Measurements from ENCODE around the gene ZNF346. TPM values are rescaled to one million over a fixed set of nuclear protein-coding genes. Genes with fewer than 3 reads are reported as not detected.

ZNF346 gene
- total RNA-seq, 1 donor from 2014 or later, result 27.1 TPM

- intact Hi-C loops (cut with DNase I), result no loop called here
- peak; percentile 85 for DNase-seq (ENCODE audit: low spot score)
- ATAC-seq, result peak; percentile 83
Observed at GRCh38 chr5:177005619-177006264, 16.8 kb upstream of the ZNF346 start.

DNA sequence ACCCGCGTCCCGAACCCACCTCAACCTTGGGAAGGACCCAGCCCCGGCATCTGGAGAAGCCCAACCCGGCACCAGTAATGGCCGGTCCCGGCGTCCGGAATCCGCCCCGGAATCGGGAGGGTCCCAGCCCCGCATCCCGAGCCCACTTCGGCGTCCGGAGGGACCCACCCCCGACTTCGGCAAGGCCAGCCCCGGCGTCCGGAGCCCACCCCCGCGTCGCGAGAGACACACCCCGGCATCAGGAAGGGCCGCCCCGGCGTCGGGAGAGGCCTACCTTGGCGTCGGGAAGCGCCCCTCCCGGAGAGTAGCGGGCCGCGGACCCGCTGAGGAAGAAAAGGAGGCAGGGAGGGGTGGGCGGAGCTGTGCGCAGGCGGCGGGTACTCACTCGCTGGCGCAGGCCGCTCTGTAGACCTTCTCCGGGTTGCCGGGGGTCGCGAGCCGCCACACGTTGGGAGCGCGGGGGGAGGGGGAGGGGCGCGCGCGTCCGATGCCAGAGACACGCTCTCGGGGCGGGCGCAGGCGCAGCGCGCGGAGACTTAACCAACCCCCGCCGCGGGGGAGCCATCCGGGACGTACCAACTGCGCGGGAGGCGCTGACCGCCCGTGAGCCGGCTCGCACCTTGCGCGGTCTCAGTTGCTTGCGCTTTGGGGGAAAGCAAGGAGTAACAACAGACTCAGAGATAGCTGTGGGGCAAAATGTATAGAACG lies 16.1 kb upstream of the ZNF346 start, which contains the start of gene UIMC1:
Gene UIMC1, minus strand, starts transcription at position 515 of the 708 bp plus-strand sequence. CDS start 24,164 bp downstream, outside the sequence.
- DNase-seq (ENCODE audit: low spot score) (peak; percentile 95), ATAC-seq (peak; percentile 97)
- intact Hi-C loops (cut with DNase I), result no loop called here

DNA sequence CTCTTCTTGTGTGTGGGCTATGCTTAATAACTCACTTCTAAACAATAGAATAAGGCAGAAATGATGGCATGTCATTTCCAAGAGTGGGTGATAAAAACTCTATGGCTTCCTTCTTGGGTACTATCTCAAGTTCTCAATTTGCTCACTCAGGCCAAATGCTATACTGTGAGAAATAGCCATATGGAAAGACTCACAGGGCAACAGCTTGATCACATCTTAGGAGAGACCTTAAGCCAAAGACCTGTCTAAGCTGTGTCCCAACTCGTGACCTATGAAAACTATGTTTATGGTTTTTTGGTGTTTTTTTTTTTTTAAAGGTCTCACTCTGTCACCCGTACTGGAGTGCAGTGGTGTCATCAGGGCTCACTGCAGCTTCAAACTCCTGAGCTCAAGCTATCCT lies 13.8 kb upstream of the ZNF346 start:
- ATAC-seq, result no peak
- DNase-seq (ENCODE audit: low spot score), result no peak
- intact Hi-C loops (cut with DNase I), result no loop called here

DNA sequence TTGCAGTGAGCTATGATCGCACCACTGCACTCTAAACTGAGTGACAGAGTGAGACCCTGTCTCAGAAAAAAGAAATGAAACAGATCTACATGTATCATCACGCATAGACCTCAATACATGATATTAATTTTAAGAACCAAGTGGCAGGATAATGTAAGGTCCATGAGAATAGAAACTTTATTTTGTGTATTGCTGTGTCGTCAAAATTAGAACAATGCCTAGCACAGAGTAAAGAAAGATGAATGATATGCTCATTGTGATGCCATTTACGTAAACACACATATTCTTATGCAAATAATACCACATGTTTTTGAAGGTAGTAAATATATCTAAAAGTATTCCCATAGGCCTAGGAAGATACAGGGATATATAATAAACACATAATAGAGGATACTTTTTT lies 12.3 kb upstream of the ZNF346 start:
- intact Hi-C loops (cut with DNase I), result no loop called here
- no peak for DNase-seq (ENCODE audit: low spot score)
- ATAC-seq, result no peak

- ATAC-seq (no peak), DNase-seq (ENCODE audit: low spot score) (no peak)
- intact Hi-C loops (cut with DNase I), result no loop called here
Observed at GRCh38 chr5:177015156-177015555, 7.3 kb upstream of the ZNF346 start.

DNA sequence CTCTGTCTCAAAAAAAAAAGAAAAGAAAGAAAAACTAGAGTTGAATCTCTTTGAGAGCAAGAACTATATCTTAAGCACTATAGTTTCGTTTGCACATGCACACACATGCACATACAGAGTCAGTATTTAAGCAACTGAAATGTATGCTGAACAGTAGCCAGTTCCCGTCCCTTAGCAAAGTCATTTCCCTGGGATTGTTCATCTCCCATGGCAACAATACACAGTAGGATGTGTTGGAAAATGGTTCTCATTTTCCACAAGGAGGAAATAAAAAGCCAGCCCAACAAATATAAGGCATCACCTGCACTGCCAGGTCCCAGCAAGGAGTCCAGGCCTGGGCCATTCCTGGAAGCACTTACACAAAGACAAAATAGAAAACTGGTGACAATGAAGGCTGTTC lies 4.2 kb upstream of the ZNF346 start:
- ATAC-seq, result no peak
- intact Hi-C loops (cut with DNase I), result no loop called here
- no peak for DNase-seq (ENCODE audit: low spot score)

- ATAC-seq (no peak), DNase-seq (ENCODE audit: low spot score) (no peak)
- intact Hi-C loops (cut with DNase I), result no loop called here
Observed at GRCh38 chr5:177020033-177020432, 2.5 kb upstream of the ZNF346 start.

- ATAC-seq (peak; percentile 29), DNase-seq (ENCODE audit: low spot score) (no peak)
- intact Hi-C loops (cut with DNase I), result no loop called here
Observed at GRCh38 chr5:177023303-177023664, 788 bp downstream of the ZNF346 start.

- DNase-seq (ENCODE audit: low spot score), result no peak
- intact Hi-C loops (cut with DNase I), result no loop called here
- no peak for ATAC-seq
Observed at GRCh38 chr5:177024559-177024958, 2.1 kb downstream of the ZNF346 start.

DNA sequence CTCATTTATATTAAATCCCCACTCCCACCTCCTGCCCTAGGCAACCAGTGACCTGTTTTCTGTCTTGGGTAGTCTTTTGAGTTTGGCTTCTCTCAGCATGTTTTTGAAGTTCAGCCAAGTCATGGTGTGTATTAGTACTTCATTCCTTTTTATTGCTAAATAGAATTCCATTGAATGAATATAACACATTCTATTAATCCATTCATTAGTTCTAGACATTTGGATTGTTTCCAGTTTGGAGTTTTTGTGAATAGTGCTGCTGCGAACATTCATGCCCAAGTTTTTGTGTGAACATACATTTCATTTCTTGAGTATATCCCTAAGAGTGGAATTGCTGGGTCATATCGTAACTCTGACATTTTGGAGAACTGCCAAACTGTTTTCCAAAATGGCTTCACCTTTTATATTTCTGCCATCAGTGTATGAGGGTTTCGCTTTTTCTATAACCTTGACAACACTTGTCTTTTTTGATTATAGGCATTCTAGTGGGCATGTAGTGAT lies 2.7 kb downstream of the ZNF346 start:
- intact Hi-C loops (cut with DNase I), result no loop called here
- no peak for ATAC-seq
- no peak for DNase-seq (ENCODE audit: low spot score)

DNA sequence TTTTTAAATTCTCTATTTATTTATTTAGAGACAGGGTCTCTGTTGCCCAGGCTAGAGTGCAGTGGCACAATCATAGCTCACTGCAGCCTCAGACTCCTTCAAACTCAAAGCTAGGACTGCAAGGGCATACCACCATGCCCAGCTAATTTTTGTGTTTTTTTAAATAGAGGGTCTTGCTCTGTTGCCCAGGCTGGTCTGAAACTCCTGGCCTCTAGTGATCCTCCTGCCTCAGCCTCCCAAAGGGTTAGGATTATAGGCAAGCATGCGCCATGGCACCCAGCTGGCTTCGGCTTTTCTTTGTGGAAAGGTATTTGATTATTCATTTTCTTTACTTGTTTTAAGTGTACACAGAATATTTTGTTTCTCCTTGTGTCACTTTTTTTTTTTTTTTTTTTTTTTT lies 5.2 kb downstream of the ZNF346 start:
- intact Hi-C loops (cut with DNase I), result no loop called here
- DNase-seq (ENCODE audit: low spot score) (no peak), ATAC-seq (no peak)

- intact Hi-C loops (cut with DNase I), result no loop called here
- no peak for ATAC-seq
- no peak for DNase-seq (ENCODE audit: low spot score)
Observed at GRCh38 chr5:177029498-177029897, 7.0 kb downstream of the ZNF346 start.

DNA sequence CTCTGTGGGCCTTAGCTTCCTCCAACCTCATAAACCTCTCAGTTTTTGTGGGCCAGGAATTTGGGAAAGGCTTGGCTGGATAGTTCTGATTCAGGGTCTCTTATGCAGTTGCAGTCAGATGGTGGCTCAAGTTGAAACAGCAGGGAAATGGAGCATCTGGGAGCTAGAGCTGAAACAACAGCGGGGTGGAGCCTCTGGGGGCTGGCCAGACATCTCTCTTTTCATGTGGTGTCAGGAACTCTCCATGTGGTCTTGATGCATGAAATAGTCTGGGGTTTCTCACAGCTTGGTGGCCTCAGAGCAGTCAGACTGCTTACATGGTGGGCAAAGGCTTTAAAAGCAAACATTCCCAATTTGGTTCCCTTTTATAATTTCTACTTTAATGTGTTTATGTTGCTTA lies 13.5 kb downstream of the ZNF346 start:
- ATAC-seq (no peak), DNase-seq (ENCODE audit: low spot score) (no peak)
- intact Hi-C loops (cut with DNase I), result no loop called here

DNA sequence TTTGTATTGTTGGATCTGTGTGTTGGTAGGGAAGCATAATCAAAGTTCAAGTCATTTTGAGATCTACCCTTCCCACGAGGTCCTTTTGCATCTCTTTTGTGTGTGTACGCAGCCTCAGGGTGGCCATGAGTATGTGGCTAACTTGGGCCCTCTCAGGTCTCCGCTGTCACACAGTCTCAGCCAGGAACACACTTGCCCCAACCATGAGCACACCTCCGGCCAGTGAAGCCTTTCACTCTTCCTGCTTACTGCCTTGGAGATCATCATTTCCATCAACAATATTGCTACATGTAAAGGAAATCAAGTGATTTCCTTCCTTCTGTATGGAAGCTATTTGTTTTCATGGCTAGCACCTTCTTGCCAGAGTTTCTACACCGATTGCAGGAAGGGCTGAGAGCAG lies 13.9 kb downstream of the ZNF346 start:
- no peak for DNase-seq (ENCODE audit: low spot score)
- no peak for ATAC-seq
- intact Hi-C loops (cut with DNase I), result no loop called here

DNA sequence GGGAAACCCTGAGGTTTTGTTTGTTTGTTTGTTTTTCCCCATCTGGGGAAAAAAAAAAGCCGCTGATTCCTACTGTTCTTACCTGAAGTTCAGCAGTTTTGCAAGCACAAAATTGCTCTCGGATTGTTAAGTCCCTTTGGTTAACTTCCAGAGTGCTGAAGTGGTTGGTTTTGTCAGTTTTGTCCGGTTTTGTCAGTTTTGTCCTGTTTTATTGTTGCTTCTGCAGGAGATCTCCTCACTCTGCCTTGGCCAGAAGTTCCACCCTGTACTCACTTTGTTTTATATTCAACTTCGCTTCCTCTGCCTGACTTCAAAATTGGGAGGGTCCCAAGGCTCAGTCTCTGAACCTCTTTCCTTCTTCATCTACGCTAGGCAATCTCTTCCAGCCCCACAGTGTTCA lies 14.4 kb downstream of the ZNF346 start:
- DNase-seq (ENCODE audit: low spot score), result no peak
- ATAC-seq, result no peak
- intact Hi-C loops (cut with DNase I), result no loop called here

DNA sequence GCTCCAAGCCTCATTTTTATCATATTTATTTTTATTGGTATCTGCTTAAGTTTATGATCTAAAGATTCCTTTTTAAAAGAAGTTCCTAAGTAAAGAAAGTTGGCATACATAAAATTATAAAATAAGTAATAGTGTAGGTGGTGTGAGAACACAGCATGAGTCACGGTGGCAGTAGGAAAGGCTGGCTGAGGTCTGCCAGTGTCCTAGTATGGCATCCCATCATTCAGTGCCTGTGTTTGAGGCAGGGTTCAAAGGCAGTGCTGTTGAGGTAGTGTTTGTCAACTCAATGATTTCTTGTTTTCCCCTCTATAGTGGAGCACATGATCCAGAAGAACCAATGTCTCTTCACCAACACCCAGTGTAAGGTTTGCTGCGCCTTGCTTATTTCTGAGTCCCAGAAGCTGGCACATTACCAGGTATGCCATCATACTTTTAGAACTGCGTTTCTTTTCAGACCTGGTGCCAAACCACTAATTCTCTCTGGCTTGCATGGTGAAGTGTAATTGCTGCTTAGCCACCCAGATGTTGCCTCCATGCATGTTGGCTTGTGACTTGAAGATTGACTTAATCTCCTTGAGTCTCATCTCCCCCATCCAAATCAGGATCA lies 18.4 kb downstream of the ZNF346 start:
- ATAC-seq (no peak), DNase-seq (ENCODE audit: low spot score) (no peak)
- intact Hi-C loops (cut with DNase I), result no loop called here

DNA sequence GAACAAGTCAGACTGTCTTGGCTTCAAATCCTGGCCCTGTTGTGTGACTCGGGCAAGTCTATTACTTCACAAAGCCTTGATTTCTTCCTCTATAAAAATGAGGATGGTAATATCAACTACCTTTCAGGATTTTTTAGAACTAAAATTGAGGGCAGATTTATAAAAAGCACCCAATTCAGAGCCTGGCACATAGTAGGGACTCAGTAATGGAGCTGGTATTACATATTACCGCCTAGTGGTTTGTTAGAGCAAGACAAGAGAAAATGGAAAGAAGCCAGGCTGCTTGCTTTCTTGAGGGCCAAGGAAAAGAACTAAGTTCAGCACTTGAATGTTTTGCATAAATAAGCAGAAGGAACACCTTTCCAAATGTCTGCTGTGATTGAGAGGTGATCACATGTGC lies 19.4 kb downstream of the ZNF346 start:
- ATAC-seq (no peak), DNase-seq (ENCODE audit: low spot score) (no peak)
- intact Hi-C loops (cut with DNase I), result no loop called here

DNA sequence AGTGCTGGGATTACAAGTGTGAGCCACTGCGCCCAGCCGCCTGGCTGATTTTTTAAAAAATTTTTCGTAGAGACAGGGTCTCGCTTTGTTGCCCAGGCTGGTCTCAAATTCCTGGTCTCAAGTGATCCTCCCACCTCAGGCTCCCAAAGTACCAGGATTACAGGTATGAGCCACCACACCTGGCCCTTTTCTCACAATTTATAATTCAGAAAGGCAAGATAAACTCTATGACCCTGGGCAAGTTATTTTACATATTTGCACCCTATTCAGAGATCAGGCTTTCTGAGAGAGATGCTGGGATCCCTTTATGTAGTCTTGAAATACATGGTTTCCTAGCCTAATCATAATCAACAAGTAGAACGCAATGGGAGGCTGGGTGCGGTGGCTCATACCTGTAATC lies 20.6 kb downstream of the ZNF346 start:
- intact Hi-C loops (cut with DNase I), result no loop called here
- ATAC-seq (no peak), DNase-seq (ENCODE audit: low spot score) (no peak)

- ATAC-seq (no peak), DNase-seq (ENCODE audit: low spot score) (no peak)
- intact Hi-C loops (cut with DNase I), result no loop called here
Observed at GRCh38 chr5:177043958-177044357, 21.5 kb downstream of the ZNF346 start.

DNA sequence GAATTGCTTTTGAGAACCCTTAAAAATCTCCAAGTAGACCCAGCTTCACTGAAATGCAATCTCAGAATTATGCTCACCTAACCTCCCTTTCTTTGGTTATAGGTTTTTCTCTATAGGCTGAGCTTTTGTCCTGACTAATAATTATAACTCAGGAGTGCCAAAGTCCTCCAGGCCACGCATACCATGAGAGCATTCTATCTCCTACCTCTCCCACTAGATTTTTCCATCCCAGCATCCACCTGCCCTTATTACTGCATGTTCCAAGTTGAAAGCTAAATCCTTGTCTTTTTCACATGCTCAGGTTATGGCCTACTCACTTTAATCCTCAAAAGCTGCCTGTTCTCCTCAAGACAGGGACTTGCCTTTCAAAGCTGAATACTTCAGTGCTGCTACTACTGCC lies 22.1 kb downstream of the ZNF346 start:
- no peak for DNase-seq (ENCODE audit: low spot score)

More for the DNA sequence above, 22.1 kb downstream of the ZNF346 start:
- intact Hi-C loops (cut with DNase I), result no loop called here
- no peak for ATAC-seq
